ENCODE data around the gene SLIT3. TPM values are rescaled to one million over a fixed set of nuclear protein-coding genes. Genes with fewer than 3 reads are reported as not detected.

SLIT3 gene
- total and polyA plus RNA-seq, 2 experiments from 2014 or later, result 0.59 to 0.71 TPM

DNA sequence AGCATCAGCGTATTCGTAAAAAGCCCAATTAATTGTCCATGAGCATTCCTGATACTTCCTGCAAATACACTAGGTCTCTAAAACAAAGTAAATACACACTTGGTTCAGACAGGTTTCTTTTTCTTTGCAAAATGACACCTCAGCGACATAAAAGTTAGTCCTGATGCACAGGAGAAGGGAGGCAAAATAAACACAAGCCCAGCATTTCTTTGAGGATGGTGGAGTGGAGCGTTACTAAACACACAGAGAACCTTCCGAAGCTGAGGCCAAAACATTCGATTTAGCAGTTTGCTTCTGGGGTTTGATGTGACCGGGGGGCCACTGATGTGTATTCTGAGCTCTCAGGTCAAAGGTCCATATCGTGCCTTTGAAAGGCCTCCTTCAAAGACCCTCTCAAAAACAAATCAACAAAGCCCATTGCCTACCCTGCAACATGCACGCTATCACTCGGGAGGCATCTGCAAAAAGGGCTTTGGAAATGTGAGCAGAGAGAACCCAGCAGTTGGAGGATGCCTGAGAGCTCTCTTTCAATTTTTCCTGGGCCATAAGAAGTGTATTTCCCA is 453.3 kb downstream of the SLIT3 start:
- DNase-seq (ENCODE audit: low spot score) (no peak), ATAC-seq (no peak)
- H3K27me3 ChIP-seq (ENCODE audit: insufficient read depth), result no peaks in the 10 kb centered on the region
- no peaks in the 10 kb centered on the region for H3K9me2 ChIP-seq (ENCODE audit: insufficient read depth)
- Mint-ChIP-seq H3K9me3 (no peaks in the 10 kb centered on the region), H3K27me3 (ENCODE audit: insufficient read depth, low read depth, poor library complexity) (peaks cover 3% of the 10 kb centered on the region), H3K4me1 (peaks cover 13% of the 10 kb centered on the region), H3K36me3 (ENCODE audit: low read depth) (no peaks in the 10 kb centered on the region), H3K4me3 (no peak overlapping the region), H3K27ac (no peak overlapping the region)
- no peak overlapping the region for H3K4me2 ChIP-seq
- no peaks in the 10 kb centered on the region for H3K79me2 ChIP-seq (replicated peaks; ENCODE audit: insufficient read depth)
- H3K4me1 ChIP-seq (ENCODE audit: insufficient read depth), result peaks cover 3% of the 10 kb centered on the region; the same call in 1 of the 2 replicates
- no peaks in the 10 kb centered on the region for H4K20me1 ChIP-seq (replicated peaks; ENCODE audit: insufficient read depth)
- TF ChIP-seq POLR2AphosphoS5 (IDR thresholded peaks at IDR 0.05; ENCODE audit: low read depth) (no peak), CTCF (conservative IDR thresholded peaks at IDR 0.05; ENCODE audit: low read depth in 2 of 2) (no peak), ZNF114 (CRISPR knock-in tag; IDR thresholded peaks at IDR 0.05) (no peak), NANOG (IDR thresholded peaks at IDR 0.05; ENCODE audit: borderline replicate concordance) (no peak), EZH2 (IDR thresholded peaks at IDR 0.05; ENCODE audit: low read depth, unreplicated experiment) (no peak), STAT1 (IDR thresholded peaks at IDR 0.05; ENCODE audit: unreplicated experiment) (no peak), JUNB (IDR thresholded peaks at IDR 0.05; ENCODE audit: unreplicated experiment) (no peak), EZH2phosphoT487 (IDR thresholded peaks at IDR 0.05; ENCODE audit: unreplicated experiment) (no peak), ZNF331 (CRISPR knock-in tag; IDR thresholded peaks at IDR 0.05; ENCODE audit: low read depth) (no peak), CREB1 (CRISPR knock-in tag; IDR thresholded peaks at IDR 0.05; ENCODE audit: low read depth) (no peak), ETS1 (IDR thresholded peaks at IDR 0.05) (no peak)
- TF ChIP-seq, protein P1, sequence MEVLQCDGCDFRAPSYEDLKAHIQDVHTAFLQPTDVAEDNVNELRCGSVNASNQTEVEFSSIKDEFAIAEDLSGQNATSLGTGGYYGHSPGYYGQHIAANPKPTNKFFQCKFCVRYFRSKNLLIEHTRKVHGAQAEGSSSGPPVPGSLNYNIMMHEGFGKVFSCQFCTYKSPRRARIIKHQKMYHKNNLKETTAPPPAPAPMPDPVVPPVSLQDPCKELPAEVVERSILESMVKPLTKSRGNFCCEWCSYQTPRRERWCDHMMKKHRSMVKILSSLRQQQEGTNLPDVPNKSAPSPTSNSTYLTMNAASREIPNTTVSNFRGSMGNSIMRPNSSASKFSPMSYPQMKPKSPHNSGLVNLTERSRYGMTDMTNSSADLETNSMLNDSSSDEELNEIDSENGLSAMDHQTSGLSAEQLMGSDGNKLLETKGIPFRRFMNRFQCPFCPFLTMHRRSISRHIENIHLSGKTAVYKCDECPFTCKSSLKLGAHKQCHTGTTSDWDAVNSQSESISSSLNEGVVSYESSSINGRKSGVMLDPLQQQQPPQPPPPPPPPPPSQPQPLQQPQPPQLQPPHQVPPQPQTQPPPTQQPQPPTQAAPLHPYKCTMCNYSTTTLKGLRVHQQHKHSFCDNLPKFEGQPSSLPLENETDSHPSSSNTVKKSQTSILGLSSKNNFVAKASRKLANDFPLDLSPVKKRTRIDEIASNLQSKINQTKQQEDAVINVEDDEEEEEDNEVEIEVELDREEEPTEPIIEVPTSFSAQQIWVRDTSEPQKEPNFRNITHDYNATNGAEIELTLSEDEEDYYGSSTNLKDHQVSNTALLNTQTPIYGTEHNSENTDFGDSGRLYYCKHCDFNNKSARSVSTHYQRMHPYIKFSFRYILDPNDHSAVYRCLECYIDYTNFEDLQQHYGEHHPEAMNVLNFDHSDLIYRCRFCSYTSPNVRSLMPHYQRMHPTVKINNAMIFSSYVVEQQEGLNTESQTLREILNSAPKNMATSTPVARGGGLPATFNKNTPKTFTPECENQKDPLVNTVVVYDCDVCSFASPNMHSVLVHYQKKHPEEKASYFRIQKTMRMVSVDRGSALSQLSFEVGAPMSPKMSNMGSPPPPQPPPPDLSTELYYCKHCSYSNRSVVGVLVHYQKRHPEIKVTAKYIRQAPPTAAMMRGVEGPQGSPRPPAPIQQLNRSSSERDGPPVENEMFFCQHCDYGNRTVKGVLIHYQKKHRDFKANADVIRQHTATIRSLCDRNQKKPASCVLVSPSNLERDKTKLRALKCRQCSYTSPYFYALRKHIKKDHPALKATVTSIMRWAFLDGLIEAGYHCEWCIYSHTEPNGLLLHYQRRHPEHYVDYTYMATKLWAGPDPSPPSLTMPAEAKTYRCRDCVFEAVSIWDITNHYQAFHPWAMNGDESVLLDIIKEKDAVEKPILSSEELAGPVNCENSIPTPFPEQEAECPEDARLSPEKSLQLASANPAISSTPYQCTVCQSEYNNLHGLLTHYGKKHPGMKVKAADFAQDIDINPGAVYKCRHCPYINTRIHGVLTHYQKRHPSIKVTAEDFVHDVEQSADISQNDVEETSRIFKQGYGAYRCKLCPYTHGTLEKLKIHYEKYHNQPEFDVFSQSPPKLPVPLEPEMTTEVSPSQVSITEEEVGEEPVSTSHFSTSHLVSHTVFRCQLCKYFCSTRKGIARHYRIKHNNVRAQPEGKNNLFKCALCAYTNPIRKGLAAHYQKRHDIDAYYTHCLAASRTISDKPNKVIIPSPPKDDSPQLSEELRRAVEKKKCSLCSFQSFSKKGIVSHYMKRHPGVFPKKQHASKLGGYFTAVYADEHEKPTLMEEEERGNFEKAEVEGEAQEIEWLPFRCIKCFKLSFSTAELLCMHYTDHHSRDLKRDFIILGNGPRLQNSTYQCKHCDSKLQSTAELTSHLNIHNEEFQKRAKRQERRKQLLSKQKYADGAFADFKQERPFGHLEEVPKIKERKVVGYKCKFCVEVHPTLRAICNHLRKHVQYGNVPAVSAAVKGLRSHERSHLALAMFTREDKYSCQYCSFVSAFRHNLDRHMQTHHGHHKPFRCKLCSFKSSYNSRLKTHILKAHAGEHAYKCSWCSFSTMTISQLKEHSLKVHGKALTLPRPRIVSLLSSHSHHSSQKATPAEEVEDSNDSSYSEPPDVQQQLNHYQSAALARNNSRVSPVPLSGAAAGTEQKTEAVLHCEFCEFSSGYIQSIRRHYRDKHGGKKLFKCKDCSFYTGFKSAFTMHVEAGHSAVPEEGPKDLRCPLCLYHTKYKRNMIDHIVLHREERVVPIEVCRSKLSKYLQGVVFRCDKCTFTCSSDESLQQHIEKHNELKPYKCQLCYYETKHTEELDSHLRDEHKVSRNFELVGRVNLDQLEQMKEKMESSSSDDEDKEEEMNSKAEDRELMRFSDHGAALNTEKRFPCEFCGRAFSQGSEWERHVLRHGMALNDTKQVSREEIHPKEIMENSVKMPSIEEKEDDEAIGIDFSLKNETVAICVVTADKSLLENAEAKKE (CRISPR knock-in tag; IDR thresholded peaks at IDR 0.05), result no peak
- TF ChIP-seq, protein P2, sequence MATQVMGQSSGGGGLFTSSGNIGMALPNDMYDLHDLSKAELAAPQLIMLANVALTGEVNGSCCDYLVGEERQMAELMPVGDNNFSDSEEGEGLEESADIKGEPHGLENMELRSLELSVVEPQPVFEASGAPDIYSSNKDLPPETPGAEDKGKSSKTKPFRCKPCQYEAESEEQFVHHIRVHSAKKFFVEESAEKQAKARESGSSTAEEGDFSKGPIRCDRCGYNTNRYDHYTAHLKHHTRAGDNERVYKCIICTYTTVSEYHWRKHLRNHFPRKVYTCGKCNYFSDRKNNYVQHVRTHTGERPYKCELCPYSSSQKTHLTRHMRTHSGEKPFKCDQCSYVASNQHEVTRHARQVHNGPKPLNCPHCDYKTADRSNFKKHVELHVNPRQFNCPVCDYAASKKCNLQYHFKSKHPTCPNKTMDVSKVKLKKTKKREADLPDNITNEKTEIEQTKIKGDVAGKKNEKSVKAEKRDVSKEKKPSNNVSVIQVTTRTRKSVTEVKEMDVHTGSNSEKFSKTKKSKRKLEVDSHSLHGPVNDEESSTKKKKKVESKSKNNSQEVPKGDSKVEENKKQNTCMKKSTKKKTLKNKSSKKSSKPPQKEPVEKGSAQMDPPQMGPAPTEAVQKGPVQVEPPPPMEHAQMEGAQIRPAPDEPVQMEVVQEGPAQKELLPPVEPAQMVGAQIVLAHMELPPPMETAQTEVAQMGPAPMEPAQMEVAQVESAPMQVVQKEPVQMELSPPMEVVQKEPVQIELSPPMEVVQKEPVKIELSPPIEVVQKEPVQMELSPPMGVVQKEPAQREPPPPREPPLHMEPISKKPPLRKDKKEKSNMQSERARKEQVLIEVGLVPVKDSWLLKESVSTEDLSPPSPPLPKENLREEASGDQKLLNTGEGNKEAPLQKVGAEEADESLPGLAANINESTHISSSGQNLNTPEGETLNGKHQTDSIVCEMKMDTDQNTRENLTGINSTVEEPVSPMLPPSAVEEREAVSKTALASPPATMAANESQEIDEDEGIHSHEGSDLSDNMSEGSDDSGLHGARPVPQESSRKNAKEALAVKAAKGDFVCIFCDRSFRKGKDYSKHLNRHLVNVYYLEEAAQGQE (IDR thresholded peaks at IDR 0.05; ENCODE audit: unreplicated experiment), result no peak
- no peak overlapping the region for H3K4me3 ChIP-seq
- H3K36me3 ChIP-seq (ENCODE audit: insufficient read depth), result no peaks in the 10 kb centered on the region
- H3F3A ChIP-seq (replicated peaks; ENCODE audit: low read depth), result no peaks in the 10 kb centered on the region
- H3K27ac ChIP-seq (ENCODE audit: low read depth), result no peak overlapping the region
- H2AFZ ChIP-seq, result no peak overlapping the region

Measured in GM23338 (cell line).